T-cell (primary cell): ENCODE measurements around the gene SAYSD1. TPM values are rescaled to one million over a fixed set of nuclear protein-coding genes. Genes with fewer than 3 reads are reported as not detected.

Experiments used
- ATAC-seq, 4 experiments: fragments of 200-7000 bp in 3 of 4; fragments of 150-1000 bp in 1 of 4; cut with Tn5 transposase; replicated peaks in 1 of 4; 1 replicate in 3 of 4; 2 replicates in 1 of 4; pipeline ENCODE4 v1.10.0; 2021; ENCODE audit warnings: moderate library complexity in 3 of 4, mild to moderate bottlenecking in 2 of 4, moderate number of reproducible peaks in 1 of 4
- CTCF ChIA-PET, 2 donors: fragments of 300-600 bp; sonication (Branson Sonifier 250); formaldehyde crosslinking; loops; one replicate each; lab custom pipeline; 2022; ENCODE audit warnings: antibody characterized with exemption in 2 of 2; lab: Charles Lee
- POLR2A ChIA-PET, 2 donors: fragments of 300-600 bp; sonication (Branson Sonifier 250); formaldehyde crosslinking; loops; one replicate each; lab custom pipeline; 2022; ENCODE audit warnings: antibody characterized with exemption in 2 of 2; lab: Charles Lee
- DNase-seq, 35 experiments: peaks; one replicate each; pipeline versions ENCODE4 v3.0.0 to v3.0.0-alpha.2; 2013 to 2023
- H3K27ac ChIP-seq: one replicate; pipeline ENCODE4 v1.5.1; 2013; ENCODE audit warnings: low read length
- H3K27me3 ChIP-seq, 2 experiments: replicated peaks in 1 of 2; 1 replicate in 1 of 2; 2 replicates in 1 of 2; pipeline versions ENCODE4 v1.6.1 to v1.7.0; 2013; ENCODE audit warnings: low read length in 1 of 2, mixed read lengths in 1 of 2; ENCODE audit not compliant: control insufficient read depth in 2 of 2, insufficient read depth in 2 of 2; ENCODE audit errors: extremely low read depth in 1 of 2
- H3K36me3 ChIP-seq, 2 donors: 1 replicate in 1 of 2; 2 replicates in 1 of 2; pipeline versions ENCODE4 v1.6.1 to v1.7.0; 2013; ENCODE audit warnings: low read length in 1 of 2; ENCODE audit not compliant: control insufficient read depth in 2 of 2, insufficient read depth in 1 of 2; ENCODE audit errors: extremely low read depth in 1 of 2
- H3K4me1 ChIP-seq, 2 experiments: 1 replicate in 1 of 2; 2 replicates in 1 of 2; pipeline versions ENCODE4 v1.6.1 to v1.7.0; 2013; ENCODE audit warnings: low read length in 2 of 2, mixed read lengths in 1 of 2; ENCODE audit not compliant: insufficient read depth in 2 of 2, control insufficient read depth in 1 of 2; ENCODE audit errors: extremely low read depth in 1 of 2
- H3K4me3 ChIP-seq, 2 donors: 1 replicate in 1 of 2; 2 replicates in 1 of 2; pipeline versions ENCODE4 v1.5.1 to v1.7.0; 2013; ENCODE audit warnings: mild to moderate bottlenecking in 2 of 2, low read length in 1 of 2, moderate library complexity in 1 of 2; ENCODE audit not compliant: control insufficient read depth in 1 of 2; ENCODE audit errors: extremely low read depth in 1 of 2
- H3K9me3 ChIP-seq: 2 replicates; pipeline ENCODE4 v1.7.0; 2013
- H3K27ac Mint-ChIP-seq, 2 donors: one replicate each; pipeline ENCODE4 v1.8.0; 2020 to 2021; ENCODE audit warnings: mild to moderate bottlenecking in 2 of 2, mixed read lengths in 2 of 2
- H3K27me3 Mint-ChIP-seq, 2 donors: one replicate each; pipeline ENCODE4 v1.8.0; 2021 to 2022; ENCODE audit warnings: mixed read lengths in 2 of 2
- H3K36me3 Mint-ChIP-seq: one replicate; pipeline ENCODE4 v1.8.0; 2021; ENCODE audit warnings: mixed read lengths
- H3K4me1 Mint-ChIP-seq, 3 donors: one replicate each; pipeline ENCODE4 v1.8.0; 2020 to 2022; ENCODE audit warnings: mixed read lengths in 3 of 3, mild to moderate bottlenecking in 1 of 3
- H3K4me3 Mint-ChIP-seq, 3 donors: one replicate each; pipeline ENCODE4 v1.8.0; 2020 to 2022; ENCODE audit warnings: mild to moderate bottlenecking in 3 of 3, mixed read lengths in 3 of 3, moderate library complexity in 3 of 3
- H3K9me3 Mint-ChIP-seq, 3 donors: one replicate each; pipeline ENCODE4 v1.8.0; 2020 to 2022; ENCODE audit warnings: mixed read lengths in 3 of 3
- WGBS: methylation state at CpG from one replicate; pipeline ENCODE4 v1.1.5; 2013; ENCODE audit warnings: missing lambda C conversion rate; ENCODE audit not compliant: insufficient coverage; 5-methylcytosine and 5-hydroxymethylcytosine counted together
- total RNA-seq, 35 experiments: library from RNA in 6 of 35; stranded (reverse) in 6 of 35; fragments of 120-200 nt in 1 of 35; gene quantifications; one replicate each; pipeline versions ENCODE4 v1.2.1 to v1.2.4 and lab custom pipeline; 2013 to 2026

The SAYSD1 gene
- 10 to 100 TPM; 14.0 to 25.4 (median 19.2) TPM for total RNA-seq
- total RNA-seq (2013) = 28.3 TPM
- total RNA-seq (lab: John Stamatoyannopoulos, UW) = 26.3 to 69.5 (median 44.2) reads per million in 29 experiments

GRCh38 chr6:39114704-39115599 lies at the start of gene SAYSD1:
SAYSD1 (minus strand) TSS chr6:39115186; CDS start chr6:39115089, 97 bp downstream.
- peaks cover 53 to 63% (median 55%) of the 10 kb centered on the region in 3 donors for H3K4me1 Mint-ChIP-seq
- POLR2A ChIA-PET = interaction anchor here in 1 of 2 donors (0.8 kb wide), 1 partner anchor 14 kb away, joined by 5 read pairs; no protein-coding TSS in a partner anchor
- H3K4me1 ChIP-seq = peaks cover 14 to 23% of the 10 kb centered on the region in 2 experiments
- ATAC-seq = peak; percentile 80 to 92 (median 92)
- H3K27ac ChIP-seq = peak within 1 kb of the TSS; percentile 91
- peak within 1 kb of the TSS; percentile 93 to 99 for H3K27ac Mint-ChIP-seq
- H3K27me3 Mint-ChIP-seq = no peaks in the 10 kb centered on the region
- H3K36me3 ChIP-seq = peaks cover 0 to 2% of the 10 kb centered on the region in 2 donors
- H3K9me3 Mint-ChIP-seq = no peaks in the 10 kb centered on the region
- H3K27me3 ChIP-seq = no peaks in the 10 kb centered on the region
- CTCF ChIA-PET = interaction anchor here in 1 of 2 donors (0.7 to 2.0 kb wide), 2 partner anchors 13 to 242 kb away, joined by 3 to 6 read pairs; no protein-coding TSS in a partner anchor
- H3K9me3 ChIP-seq = no peaks in the 10 kb centered on the region
- DNase-seq = peak; percentile 80 to 97 (median 87)
- WGBS = under 1% methylated on average over 61 of the region's 68 CpGs
- H3K4me3 Mint-ChIP-seq = peak within 1 kb of the TSS; percentile 85 to 98 (median 91)
- H3K4me3 ChIP-seq = peak within 1 kb of the TSS; percentile 63 to 95
- H3K36me3 Mint-ChIP-seq = peaks cover 5% of the 10 kb centered on the region

- DNase-seq (no peak), ATAC-seq (no peak)
- Mint-ChIP-seq H3K4me1 (peaks cover 10 to 13% (median 11%) of the 10 kb centered on the region in 3 donors), H3K36me3 (no peaks in the 10 kb centered on the region), H3K9me3 (peaks cover 0 to 3% (median 2%) of the 10 kb centered on the region in 3 donors), H3K27ac (no peak overlapping the region), H3K4me3 (no peak overlapping the region), H3K27me3 (peaks cover 0 to 4% of the 10 kb centered on the region in 2 donors)
- Histone ChIP-seq H3K4me3 (no peak overlapping the region), H3K36me3 (no peaks in the 10 kb centered on the region), H3K27me3 (peaks cover 0 to under 1% of the 10 kb centered on the region in 2 experiments), H3K27ac (no peak overlapping the region), H3K4me1 (peaks cover 4 to 6% of the 10 kb centered on the region in 2 experiments), H3K9me3 (no peaks in the 10 kb centered on the region)
- CTCF ChIA-PET = interaction anchor here in 1 of 2 donors (0.7 kb wide), 1 partner anchor 189 kb away, joined by 3 read pairs; no protein-coding TSS in a partner anchor
- 29% methylated on average over 1 of the region's 3 CpGs for WGBS
- POLR2A ChIA-PET = no interaction called here
These were observed 42.5 kb upstream of the SAYSD1 start for GRCh38 chr6:39157511-39157910.

- Histone ChIP-seq H3K4me3 (no peak overlapping the region), H3K27ac (no peak overlapping the region), H3K9me3 (no peaks in the 10 kb centered on the region), H3K27me3 (peaks cover 0 to 5% of the 10 kb centered on the region in 2 experiments), H3K4me1 (peaks cover 4 to 6% of the 10 kb centered on the region in 2 experiments), H3K36me3 (no peaks in the 10 kb centered on the region)
- POLR2A ChIA-PET = no interaction called here
- 90% methylated on average over 1 of the region's 3 CpGs for WGBS
- no peak for DNase-seq
- CTCF ChIA-PET = no interaction called here
- ATAC-seq = no peak
- H3K27ac Mint-ChIP-seq = no peak overlapping the region
- H3K36me3 Mint-ChIP-seq = no peaks in the 10 kb centered on the region
- no peak overlapping the region for H3K4me3 Mint-ChIP-seq
- peaks cover 5 to 10% of the 10 kb centered on the region in 2 donors for H3K27me3 Mint-ChIP-seq
- H3K4me1 Mint-ChIP-seq = peaks cover 10 to 20% (median 11%) of the 10 kb centered on the region in 3 donors
- peaks cover 0 to 3% (median 2%) of the 10 kb centered on the region in 3 donors for H3K9me3 Mint-ChIP-seq
These were observed 41.8 kb upstream of the SAYSD1 start for GRCh38 chr6:39156801-39157200.

- H3K9me3 ChIP-seq = no peaks in the 10 kb centered on the region
- ChIA-PET CTCF (no interaction called here), POLR2A (no interaction called here)
These were observed 39.7 kb upstream of the SAYSD1 start for GRCh38 chr6:39154705-39155104.

GRCh38 chr6:39153766-39154397 lies 38.9 kb upstream of the SAYSD1 start:
- H3K9me3 Mint-ChIP-seq = no peaks in the 10 kb centered on the region
- 50% methylated on average over 2 of the region's 6 CpGs for WGBS
- CTCF ChIA-PET = no interaction called here
- Histone ChIP-seq H3K27me3 (peaks cover 0 to 5% of the 10 kb centered on the region in 2 experiments), H3K27ac (no peak overlapping the region), H3K36me3 (no peaks in the 10 kb centered on the region), H3K4me1 (peaks cover 4 to 6% of the 10 kb centered on the region in 2 experiments), H3K9me3 (no peaks in the 10 kb centered on the region), H3K4me3 (no peak overlapping the region)
- H3K4me1 Mint-ChIP-seq = peaks cover 14 to 28% (median 15%) of the 10 kb centered on the region in 3 donors
- no peaks in the 10 kb centered on the region for H3K36me3 Mint-ChIP-seq
- ATAC-seq = peak in 2 of 4 experiments; percentile 70 to 90
- peaks cover 5 to 17% of the 10 kb centered on the region in 2 donors for H3K27me3 Mint-ChIP-seq
- POLR2A ChIA-PET = no interaction called here
- H3K27ac Mint-ChIP-seq = peak overlapping the region in 1 of 2 donors; percentile 24
- no peak overlapping the region for H3K4me3 Mint-ChIP-seq
- DNase-seq = no peak

More at GRCh38 chr6:39154705-39155104, 39.7 kb upstream of the SAYSD1 start:
- Mint-ChIP-seq H3K27me3 (peaks cover 5 to 14% of the 10 kb centered on the region in 2 donors), H3K27ac (no peak overlapping the region), H3K4me1 (peaks cover 14 to 28% (median 15%) of the 10 kb centered on the region in 3 donors), H3K4me3 (no peak overlapping the region), H3K36me3 (no peaks in the 10 kb centered on the region), H3K9me3 (peaks cover 0 to 3% (median 2%) of the 10 kb centered on the region in 3 donors)
- DNase-seq (no peak), ATAC-seq (no peak)
- H3K27me3 ChIP-seq = peaks cover 0 to 5% of the 10 kb centered on the region in 2 experiments
- peaks cover 4 to 6% of the 10 kb centered on the region in 2 experiments for H3K4me1 ChIP-seq
- 86% methylated on average over 1 of the region's 4 CpGs for WGBS
- no peak overlapping the region for H3K4me3 ChIP-seq
- H3K36me3 ChIP-seq = no peaks in the 10 kb centered on the region
- H3K27ac ChIP-seq = no peak overlapping the region

GRCh38 chr6:39152262-39152661 lies 37.3 kb upstream of the SAYSD1 start:
- CTCF ChIA-PET = interaction anchor here (0.6 to 0.7 kb wide), 2 partner anchors 40 to 262 kb away, joined by 4 to 5 read pairs; no protein-coding TSS in a partner anchor
- no peak for DNase-seq

More at GRCh38 chr6:39152262-39152661, 37.3 kb upstream of the SAYSD1 start:
- Histone ChIP-seq H3K27me3 (peaks cover 0 to 5% of the 10 kb centered on the region in 2 experiments), H3K4me1 (peaks cover 4 to 6% of the 10 kb centered on the region in 2 experiments), H3K9me3 (no peaks in the 10 kb centered on the region), H3K27ac (no peak overlapping the region), H3K36me3 (no peaks in the 10 kb centered on the region), H3K4me3 (no peak overlapping the region)
- no peaks in the 10 kb centered on the region for H3K36me3 Mint-ChIP-seq
- H3K9me3 Mint-ChIP-seq = no peaks in the 10 kb centered on the region
- ATAC-seq = no peak
- 82% methylated on average over 3 of the region's 5 CpGs for WGBS
- H3K4me1 Mint-ChIP-seq = peaks cover 14 to 28% (median 15%) of the 10 kb centered on the region in 3 donors
- H3K27me3 Mint-ChIP-seq = peaks cover 5 to 27% of the 10 kb centered on the region in 2 donors
- no peak overlapping the region for H3K4me3 Mint-ChIP-seq
- no peak overlapping the region for H3K27ac Mint-ChIP-seq
- POLR2A ChIA-PET = interaction anchor here in 1 of 2 donors (0.7 kb wide), 1 partner anchor 116 kb away, joined by 3 read pairs; no protein-coding TSS in a partner anchor
